GM19324 (cell line): ENCODE results near the gene L3MBTL3.
"Not testable (repeated sequence)": the region's sequence is repeated elsewhere in the genome, so short reads cannot be mapped to it uniquely, and the experiment has no call there.

Source experiments
- ATAC-seq: cut with Tn5 transposase; IDR thresholded peaks from one replicate; pipeline ENCODE4 v1.9.1; 2021; ENCODE audit warnings: mild to moderate bottlenecking, moderate library complexity; ENCODE audit not compliant: unreplicated experiment, low FRiP score

The L3MBTL3 gene

GRCh38 chr6:130173377-130174004, 155.1 kb downstream of the L3MBTL3 start:
- ATAC-seq = not testable (repeated sequence)

- no peak for ATAC-seq
Observed at GRCh38 chr6:130176378-130176777, 158.0 kb downstream of the L3MBTL3 start.

GRCh38 chr6:130178692-130179091, 160.3 kb downstream of the L3MBTL3 start:
- no peak for ATAC-seq

GRCh38 chr6:130182466-130182865, 164.1 kb downstream of the L3MBTL3 start:
- ATAC-seq = no peak

GRCh38 chr6:130183271-130184222, 165.2 kb downstream of the L3MBTL3 start:
- ATAC-seq = no peak

- ATAC-seq = no peak
Observed at GRCh38 chr6:130185658-130186057, 167.3 kb downstream of the L3MBTL3 start.

- ATAC-seq = no peak
Observed at GRCh38 chr6:130187335-130188206, 169.2 kb downstream of the L3MBTL3 start.

- no peak for ATAC-seq
Observed at GRCh38 chr6:130188207-130188899, 170.0 kb downstream of the L3MBTL3 start.

- no peak for ATAC-seq
Observed at GRCh38 chr6:130189531-130190397, 171.4 kb downstream of the L3MBTL3 start.
